NT2/D1 (cell line): ENCODE data around the gene CDH5.

Experiments used
- SUZ12 ChIP-seq: IDR thresholded peaks from 2 replicates; pipeline ENCODE4 v1.6.1; 2011; ENCODE audit not compliant: insufficient read length, insufficient read depth; ENCODE audit errors: extremely low read depth
- YY1 ChIP-seq: IDR thresholded peaks from 2 replicates; pipeline ENCODE4 v1.6.1; 2011; ENCODE audit not compliant: insufficient read length, insufficient read depth
- ZNF274 ChIP-seq: IDR thresholded peaks from 2 replicates; pipeline ENCODE4 v1.6.1; 2011; ENCODE audit warnings: mild to moderate bottlenecking, low read depth, low read length

- TF ChIP-seq YY1: no peak
- no peak for TF ChIP-seq SUZ12
- TF ChIP-seq ZNF274: no peak
These were observed 21.9 kb upstream of the CDH5 start for GRCh38 chr16:66344533-66345145.
